NCI-H526 treated with DMSO at 0.1 percent for 48 hours (cell line): ENCODE data around the gene GPR155.
"Not testable (repeated sequence)": the region's sequence is repeated elsewhere in the genome, so short reads cannot be mapped to it uniquely, and the experiment has no call there.

Experiments used
- DNase-seq: peaks from one replicate; lab custom pipeline; 2025; lab: John Stamatoyannopoulos, UW

The GPR155 gene

DNA sequence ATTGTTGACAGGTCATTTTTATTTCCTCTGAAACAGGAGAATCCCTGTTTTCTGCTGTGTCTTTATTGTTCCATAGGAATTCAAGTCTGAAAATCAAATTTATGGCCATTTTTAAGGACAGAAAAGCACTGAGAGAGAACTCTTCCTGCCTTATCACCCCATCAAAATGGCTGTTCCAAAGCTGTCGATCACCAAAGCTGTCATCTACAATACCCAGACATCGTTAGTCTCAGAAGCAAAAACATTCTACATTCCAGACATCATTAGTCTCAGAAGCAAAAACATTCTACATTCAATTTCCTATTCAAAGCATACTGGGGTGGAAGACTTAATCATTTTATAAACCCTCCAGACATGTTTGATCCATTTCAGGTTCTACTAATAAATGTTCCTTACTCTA is 46.9 kb downstream of the GPR155 start:
- no peak for DNase-seq

- no peak for DNase-seq
These were observed 47.5 kb downstream of the GPR155 start for GRCh38 chr2:174439323-174439722.

DNA sequence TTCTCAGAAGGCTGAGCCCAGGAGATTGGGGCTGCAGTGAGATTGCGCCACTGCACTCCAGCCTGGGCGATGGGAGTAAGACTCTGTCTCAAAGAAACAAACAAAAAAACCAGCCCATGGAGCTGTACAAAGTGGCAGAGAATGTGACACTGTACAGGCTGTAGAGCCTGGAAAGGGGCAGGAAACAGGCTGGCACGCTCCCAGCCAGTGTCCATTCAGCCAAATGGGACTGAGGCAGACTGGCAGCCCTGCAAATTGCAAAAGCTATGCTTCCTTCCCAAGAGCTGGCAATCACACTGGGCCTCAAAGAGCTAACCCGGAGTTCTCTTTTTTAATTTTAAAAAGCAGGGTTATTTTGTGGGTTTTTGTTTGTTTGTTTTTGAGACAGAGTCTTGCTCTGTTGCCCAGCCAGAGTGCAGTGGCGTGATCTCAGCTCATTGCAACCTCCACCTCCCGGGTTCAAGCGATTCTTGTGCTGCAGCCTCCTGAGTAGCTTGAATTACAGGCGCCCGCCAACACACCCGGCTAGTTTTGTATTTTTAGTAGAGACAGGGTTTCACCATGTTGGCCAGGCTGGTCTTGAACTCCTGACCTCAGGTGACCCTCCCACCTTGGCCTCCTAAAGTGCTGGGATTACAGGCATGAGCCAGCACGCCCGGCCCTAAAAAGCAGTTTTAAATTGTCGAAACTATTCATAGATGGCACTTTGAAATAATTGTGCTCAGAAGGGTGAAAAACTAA is 48.5 kb downstream of the GPR155 start:
- DNase-seq = no peak

DNA sequence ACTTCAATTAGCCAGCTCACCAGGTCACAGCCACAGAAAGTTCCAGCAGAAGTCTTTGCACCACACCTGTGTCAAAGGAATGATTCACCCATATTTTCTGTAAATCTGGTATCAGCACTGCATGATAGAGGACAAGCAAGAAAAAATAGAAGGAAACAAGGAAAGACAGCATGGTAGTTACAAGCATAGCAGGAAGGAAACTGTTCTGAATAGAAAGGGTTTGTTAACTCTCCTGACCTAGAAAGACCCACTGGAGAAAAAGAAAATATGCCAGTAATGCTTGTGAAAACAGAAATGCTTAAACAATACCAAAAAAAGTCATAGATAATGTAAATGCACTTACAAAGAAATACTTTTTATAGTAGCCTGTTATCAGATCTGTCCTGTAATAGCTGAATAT is 50.5 kb downstream of the GPR155 start:
- no peak for DNase-seq

GRCh38 chr2:174431902-174432301 is 54.9 kb downstream of the GPR155 start:
- DNase-seq = no peak

DNA sequence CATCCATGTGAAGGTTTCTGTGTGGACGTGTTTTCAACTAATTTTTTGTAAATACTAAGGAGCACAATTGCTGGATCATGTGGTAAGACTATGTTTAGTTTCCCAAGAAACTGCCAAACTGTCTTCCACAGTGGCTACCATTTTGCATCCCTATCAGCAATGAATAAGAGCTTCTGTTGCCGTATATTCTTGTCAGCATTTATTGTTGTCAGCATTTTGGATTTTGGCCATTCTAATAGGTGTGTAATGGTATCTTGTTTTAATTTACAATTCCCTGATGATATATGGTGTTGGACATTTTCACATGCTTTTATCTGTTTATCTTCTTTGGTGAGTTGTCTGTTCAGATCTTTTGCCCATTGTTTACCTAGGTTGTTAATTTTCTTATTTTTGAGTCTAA is 56.8 kb downstream of the GPR155 start:
- no peak for DNase-seq

GRCh38 chr2:174428214-174428613 is 58.6 kb downstream of the GPR155 start:
- no peak for DNase-seq

- DNase-seq = no peak
These were observed 74.6 kb downstream of the GPR155 start for GRCh38 chr2:174412256-174412655.

- DNase-seq = not testable (repeated sequence)
These were observed 76.8 kb downstream of the GPR155 start for GRCh38 chr2:174410039-174410438.

GRCh38 chr2:174403628-174404027 is 83.2 kb downstream of the GPR155 start:
- no peak for DNase-seq

GRCh38 chr2:174400853-174401252 is 86.0 kb downstream of the GPR155 start:
- no peak for DNase-seq

GRCh38 chr2:174399171-174399570 is 87.7 kb downstream of the GPR155 start:
- DNase-seq = no peak

GRCh38 chr2:174397773-174398172 is 89.1 kb downstream of the GPR155 start:
- DNase-seq = no peak

GRCh38 chr2:174395969-174396630 is 90.7 kb downstream of the GPR155 start:
- peak; percentile 71 for DNase-seq

DNA sequence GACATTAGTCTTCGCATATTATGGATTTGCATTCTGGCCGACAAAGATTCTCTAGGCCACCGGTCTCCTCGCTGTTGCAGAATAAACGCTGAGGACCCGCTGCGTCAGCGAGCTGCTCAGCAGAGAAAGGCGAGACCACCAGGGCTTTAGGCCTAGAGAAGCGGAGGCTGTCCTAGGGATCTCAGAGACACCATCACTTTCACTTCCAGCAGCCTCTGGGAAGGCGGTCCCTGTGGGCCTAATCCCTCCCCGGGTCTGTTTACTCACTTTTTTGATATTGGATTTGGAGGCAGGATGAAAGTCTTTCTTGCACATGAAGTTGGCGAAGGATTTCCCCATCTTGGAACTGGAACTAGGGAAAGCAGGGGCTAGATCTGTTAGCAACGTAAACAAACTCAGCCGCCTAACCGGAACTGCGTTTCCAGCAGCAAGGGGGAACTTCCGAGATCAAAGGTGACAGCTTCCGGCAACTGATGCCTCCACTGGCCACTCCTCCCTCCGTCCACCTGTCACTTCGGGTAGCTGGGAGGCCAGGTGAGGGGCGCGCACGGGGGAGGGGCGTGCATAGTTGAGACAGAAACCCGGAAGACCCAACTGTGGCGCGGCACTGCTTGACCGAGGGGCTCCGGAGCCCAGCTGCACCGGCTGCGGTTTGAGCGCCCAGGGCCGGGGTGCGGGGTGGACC is 91.4 kb downstream of the GPR155 start, which contains the start of gene SCRN3:
Gene SCRN3 (plus strand): TSS at position 447 of the 685 bp plus-strand sequence. CDS start 2,554 bp downstream, outside the sequence.
- peak; percentile 96 for DNase-seq

DNA sequence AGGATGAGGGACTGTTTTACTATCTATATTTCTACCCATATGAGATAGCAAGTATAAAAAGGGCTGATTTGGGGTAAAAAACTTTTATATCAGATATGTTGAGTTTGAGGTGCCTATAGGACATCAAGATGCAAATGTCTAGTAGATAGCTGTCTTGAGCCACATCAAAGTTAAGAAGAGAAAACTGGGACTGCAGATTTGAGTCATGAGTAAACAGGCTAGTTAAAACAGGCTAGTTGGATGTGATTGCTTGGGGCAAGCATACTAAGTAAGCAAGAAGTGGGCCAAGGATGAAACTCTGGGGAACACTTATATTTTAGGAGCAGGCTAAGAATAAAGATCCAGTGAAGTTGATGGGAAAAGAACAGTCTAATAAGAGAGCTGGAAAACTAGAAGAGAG is 94.1 kb downstream of the GPR155 start:
- DNase-seq = no peak

- DNase-seq = not testable (repeated sequence)
These were observed 96.5 kb downstream of the GPR155 start for GRCh38 chr2:174390303-174390702.

DNA sequence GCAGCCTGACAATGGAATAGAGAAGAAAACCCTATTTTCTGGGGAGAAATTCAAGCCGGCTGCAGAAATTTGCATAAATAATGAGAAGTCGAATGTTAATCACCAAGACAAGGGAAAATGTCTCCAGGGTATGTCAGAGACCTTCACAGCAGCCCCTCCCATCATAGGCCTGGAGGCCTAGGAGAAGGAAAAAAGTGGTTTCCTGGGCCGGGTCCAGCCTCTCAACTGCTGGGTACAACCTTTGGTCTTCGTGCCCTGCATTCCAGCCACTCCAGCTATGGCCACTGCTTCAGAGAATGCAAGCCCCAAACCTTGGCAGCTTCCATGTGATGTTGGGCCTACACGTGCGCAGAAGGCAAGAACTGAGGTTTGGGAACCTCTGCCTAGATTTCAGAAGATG is 97.3 kb downstream of the GPR155 start:
- no peak for DNase-seq

GRCh38 chr2:174388706-174389105 is 98.1 kb downstream of the GPR155 start:
- not testable (repeated sequence) for DNase-seq

DNA sequence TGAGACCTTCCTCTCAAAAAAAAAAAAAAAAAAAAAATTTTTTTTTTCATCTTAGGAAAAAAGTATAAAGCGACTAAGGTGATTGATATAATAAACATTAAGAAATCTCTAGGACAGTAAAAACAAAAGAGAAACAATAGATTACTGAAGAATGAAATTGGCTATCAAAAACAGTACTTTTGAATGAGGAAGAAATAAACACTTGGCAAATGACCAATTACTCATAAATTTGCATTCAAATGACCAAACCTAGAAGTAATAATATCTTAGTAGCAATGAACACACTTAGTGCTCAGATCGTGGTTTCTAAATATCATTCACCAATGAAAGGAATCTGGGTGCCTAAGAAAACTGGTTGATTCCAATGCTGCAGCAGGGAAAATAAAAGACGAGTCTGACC is 101.6 kb downstream of the GPR155 start:
- no peak for DNase-seq

- DNase-seq = no peak
These were observed 103.0 kb downstream of the GPR155 start for GRCh38 chr2:174383796-174384195.
